AG20443 (cell line): ENCODE measurements around the gene RPL10.

Experiments used
- DNase-seq: peaks from one replicate; pipeline ENCODE4 v3.0.0; 2012; ENCODE audit warnings: low spot score, mixed read lengths

The RPL10 gene

DNA sequence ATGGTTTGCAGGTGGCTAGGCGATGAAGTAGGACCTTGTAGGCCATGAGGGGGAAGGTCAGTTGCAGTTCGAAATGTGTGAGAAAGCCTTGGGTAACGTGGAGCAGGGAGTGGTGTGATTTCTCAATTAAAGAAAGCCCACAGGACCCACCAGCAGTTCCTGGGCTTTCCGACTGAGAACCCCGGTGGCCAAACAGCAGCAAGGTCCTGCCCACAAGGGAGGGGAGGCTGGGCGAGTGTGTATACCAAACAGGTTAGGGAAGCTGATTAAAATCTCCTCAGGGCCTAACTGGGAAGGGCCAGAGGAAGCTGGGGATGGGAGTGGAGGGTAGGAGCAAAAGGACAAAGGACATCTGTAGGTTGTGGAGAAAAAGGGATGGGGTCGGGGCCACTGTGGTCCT lies 32.7 kb downstream of the RPL10 start:
- no peak for DNase-seq

DNA sequence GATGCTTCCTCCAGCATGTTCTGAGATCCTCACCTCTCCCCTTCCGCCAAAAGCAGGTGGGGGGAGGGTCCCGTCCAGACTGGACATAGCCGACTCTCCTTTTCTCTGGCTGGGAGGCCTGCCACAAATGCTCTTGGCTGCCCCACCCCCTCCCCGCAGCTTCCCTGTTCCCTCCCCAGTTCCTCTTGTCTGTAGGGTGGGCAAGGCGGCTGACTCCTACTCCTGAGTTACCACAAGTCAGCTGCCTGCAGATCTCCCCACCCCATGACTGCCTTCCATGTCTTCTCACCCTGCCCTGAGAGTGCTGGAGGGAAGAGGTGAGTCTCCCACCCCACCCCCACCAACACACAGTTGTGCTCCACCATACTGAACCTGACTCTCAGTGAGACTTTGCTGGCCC lies 33.2 kb downstream of the RPL10 start:
- DNase-seq, result no peak

DNA sequence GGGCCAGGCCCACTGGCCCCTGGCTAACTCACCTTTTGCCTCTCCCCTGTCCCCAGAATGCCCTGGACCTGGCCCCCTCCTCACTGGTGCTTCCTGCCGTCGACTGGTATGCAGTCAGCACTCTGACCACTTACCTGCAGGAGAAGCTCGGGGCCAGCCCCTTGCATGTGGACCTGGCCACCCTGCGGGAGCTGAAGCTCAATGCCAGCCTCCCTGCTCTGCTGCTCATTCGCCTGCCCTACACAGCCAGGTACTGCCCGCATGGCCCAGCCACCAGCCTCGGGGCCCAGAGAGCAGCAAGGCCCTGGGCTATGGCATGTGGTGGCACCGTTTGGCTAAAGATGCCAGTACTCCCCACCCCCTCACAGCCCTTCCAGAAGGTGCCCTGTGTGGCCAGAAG lies 34.0 kb downstream of the RPL10 start:
- DNase-seq, result no peak

DNA sequence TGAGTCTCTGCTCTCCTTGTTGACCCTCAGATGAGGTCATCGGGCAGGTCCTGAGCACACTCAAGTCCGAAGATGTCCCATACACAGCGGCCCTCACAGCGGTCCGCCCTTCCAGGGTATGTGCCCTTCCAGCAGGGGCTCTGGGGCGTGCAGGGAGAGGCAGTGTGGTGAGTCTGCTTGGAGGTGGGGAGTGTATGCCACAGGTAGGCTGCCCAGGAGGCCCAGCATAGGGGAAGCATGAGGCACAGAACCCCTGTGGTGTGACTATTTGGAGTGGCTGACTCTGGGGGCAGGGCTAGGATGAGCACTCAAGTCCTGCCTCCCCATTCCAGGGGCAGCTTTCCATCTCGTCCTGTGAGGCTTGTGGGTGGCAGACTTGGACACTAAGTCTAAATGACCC lies 35.4 kb downstream of the RPL10 start:
- DNase-seq, result no peak

- no peak for DNase-seq
Measured at GRCh38 chrX:154434394-154435168, 36.4 kb downstream of the RPL10 start.

- no peak for DNase-seq
Measured at GRCh38 chrX:154435171-154435733, 37.1 kb downstream of the RPL10 start.

DNA sequence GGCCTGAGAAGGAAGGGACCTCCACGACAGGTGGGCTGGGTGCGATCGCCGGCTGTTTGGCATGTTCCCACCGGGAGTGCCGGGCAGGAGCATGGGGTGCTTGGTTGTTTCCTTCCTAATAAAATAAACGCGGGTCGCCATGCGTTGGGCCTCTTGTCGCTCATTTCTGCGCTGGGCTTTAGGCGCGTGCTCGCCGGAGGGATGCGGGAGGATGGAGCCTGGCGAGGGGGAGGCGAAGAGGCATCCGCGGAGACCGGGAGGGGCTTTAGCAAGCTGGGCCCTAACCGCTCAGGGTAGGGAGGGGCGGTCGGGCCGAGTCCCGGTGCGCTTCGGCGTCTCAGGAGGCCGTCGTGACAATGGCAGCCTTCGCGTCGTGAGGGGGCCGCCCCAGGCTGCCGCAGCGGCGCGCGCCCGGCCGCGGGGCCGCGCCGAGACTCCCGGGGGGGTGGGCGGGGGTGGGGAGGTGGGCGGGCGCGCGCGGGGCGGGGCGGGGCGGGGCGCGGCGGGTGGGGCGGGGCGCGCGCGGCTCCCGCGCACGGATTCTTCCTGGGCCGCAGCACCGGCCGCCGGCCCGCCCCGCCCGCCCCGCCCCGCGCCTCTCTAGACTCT lies 38.3 kb downstream of the RPL10 start:
- DNase-seq, result peak; percentile 84

DNA sequence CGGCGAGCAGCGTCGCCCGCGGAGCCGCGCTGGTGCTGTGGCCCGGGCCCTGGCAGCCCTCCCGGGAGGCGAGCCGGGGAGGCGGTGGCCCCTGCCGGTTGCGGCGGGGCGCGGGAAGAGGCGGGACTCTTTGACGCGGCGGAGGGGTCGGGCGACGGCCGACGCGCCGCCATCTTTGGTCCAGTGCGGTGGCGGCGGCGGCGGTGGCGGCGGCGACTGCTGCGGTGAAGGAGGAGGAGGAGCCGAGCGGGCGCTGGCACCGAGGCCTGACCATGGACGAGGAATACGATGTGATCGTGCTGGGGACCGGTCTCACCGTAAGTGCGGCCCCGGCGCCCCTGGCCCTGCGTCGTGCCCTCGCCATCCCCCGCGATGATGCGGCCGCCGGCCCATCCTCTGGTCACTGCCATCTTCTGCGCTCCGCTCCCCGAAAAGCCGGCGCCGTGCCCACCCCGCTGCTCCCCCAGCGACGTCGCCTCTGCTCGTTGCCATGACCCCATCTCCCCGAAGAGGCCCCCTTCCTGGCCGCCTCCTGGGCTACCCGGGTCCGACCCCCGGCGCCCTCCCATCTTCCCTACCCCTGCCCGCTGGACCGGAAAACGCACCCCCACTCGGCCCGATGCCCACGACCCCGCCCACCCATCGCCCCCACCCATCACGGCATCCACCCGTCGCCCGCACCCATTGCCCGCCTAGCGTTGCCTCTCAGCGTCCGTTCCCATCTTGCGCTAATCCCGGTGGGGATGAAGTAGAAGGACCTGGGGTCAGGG lies 39.0 kb downstream of the RPL10 start, which contains the start of gene GDI1:
TSS of gene GDI1 (plus strand) at position 172 of the 770 bp plus-strand sequence. CDS start at position 273, 101 bp downstream.
- peak; percentile 65 for DNase-seq

- no peak for DNase-seq
Measured at GRCh38 chrX:154437971-154438893, 40.1 kb downstream of the RPL10 start.

DNA sequence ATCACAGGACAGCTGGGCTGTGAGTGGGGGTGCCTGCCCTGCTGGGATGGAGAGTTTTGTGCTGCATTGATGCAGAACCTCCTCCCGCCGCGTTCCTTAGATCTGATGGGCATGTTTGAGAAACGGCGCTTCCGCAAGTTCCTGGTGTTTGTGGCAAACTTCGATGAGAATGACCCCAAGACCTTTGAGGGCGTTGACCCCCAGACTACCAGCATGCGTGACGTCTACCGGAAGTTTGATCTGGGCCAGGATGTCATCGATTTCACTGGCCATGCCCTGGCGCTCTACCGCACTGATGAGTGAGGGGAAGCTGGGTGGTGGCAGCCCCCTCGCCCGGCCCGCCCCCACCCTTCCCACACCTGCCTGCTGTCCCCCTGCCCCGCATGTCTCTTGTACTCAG lies 41.7 kb downstream of the RPL10 start:
- no peak for DNase-seq

GRCh38 chrX:154440623-154441357 lies 42.6 kb downstream of the RPL10 start:
- DNase-seq, result no peak

DNA sequence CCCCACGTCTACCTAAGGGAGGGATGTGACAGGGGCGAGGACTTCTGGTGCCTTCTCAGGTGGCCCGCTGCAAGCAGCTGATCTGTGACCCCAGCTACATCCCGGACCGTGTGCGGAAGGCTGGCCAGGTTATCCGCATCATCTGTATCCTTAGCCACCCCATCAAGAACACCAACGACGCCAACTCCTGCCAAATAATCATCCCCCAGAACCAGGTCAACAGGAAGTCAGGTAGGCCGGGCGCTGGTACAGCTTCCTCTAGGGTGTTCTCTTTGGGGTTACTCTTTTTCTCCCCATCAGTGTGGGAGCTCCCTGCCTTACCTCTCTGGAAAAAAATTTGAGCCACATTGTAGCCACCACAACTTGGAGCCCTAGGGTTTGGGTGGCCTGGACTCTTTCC lies 43.4 kb downstream of the RPL10 start:
- no peak for DNase-seq

GRCh38 chrX:154441984-154442707 lies 44.0 kb downstream of the RPL10 start:
- DNase-seq, result no peak

DNA sequence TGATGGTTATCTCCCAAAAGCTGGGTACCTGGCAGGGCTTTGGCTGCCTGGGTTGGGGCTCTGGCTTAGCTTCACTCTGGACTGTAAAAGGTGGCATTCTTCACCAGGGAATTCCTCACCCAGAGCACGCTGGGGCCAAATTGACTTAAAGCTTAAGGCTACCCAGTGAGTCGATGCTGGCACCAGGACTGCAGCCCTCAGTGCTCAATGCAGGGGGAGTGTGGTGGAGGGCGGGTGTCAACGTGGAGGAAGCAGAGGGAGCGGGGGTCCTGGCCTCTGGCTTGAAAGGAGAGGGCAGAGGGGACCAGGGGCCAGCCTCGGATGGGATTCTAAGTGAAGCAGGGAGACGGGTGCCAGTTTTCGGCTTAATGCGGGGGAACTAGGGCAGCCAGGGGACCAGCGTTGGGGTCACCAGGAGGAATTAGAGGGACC lies 45.3 kb downstream of the RPL10 start:
- DNase-seq, result peak; percentile 12

- DNase-seq, result peak; percentile 92
Measured at GRCh38 chrX:154443992-154444754, 46.0 kb downstream of the RPL10 start, which contains the start of gene FAM50A. Gene FAM50A (plus strand): TSS chrX:154444141. CDS start chrX:154444236, 95 bp downstream.

DNA sequence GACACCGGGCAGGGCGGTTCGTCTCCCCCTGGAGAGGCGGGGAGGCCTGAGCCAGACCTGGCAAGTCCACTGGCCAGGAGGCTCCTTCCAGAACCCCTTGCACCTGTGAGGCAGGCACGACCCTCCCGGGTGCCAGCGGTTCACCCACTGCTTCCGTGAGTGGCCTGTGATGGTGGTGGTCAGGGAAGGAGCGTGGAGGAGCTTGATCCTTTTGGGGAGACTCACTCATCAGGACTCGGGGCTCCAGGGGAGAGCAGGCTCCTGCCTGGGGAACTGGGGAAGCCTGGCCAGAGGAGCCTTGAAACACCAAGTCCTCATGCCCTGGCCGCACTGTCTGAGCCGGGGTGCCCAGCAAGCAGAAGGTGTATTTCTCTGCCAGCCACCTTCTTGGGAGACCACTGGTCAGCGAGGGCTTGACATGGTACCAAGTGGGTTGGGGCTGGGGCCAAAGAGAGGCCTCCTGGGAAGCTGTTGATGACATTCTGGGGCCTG lies 46.6 kb downstream of the RPL10 start:
- no peak for DNase-seq

GRCh38 chrX:154445776-154446175 lies 47.6 kb downstream of the RPL10 start:
- DNase-seq, result no peak

GRCh38 chrX:154446430-154446829 lies 48.3 kb downstream of the RPL10 start:
- no peak for DNase-seq

DNA sequence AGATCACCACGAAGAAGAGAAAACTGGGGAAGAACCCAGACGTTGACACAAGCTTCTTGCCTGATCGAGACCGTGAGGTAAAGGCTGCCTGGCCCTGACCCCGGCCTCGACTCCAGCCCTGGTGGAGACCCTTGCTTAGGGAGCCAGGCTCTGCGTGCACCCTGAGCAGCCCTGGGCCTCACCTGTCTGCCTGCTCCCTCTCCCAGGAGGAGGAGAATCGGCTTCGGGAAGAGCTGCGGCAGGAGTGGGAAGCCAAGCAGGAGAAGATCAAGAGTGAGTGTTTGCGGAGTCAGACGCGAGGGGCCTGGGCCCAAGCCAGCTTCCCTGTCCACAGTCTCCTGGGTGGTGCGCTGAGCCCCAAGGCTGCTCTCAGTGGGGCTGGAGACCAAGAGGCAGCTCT lies 50.3 kb downstream of the RPL10 start:
- DNase-seq, result no peak
